Measurements from ENCODE around the gene DBR1. TPM values are rescaled to one million over a fixed set of nuclear protein-coding genes. Genes with fewer than 3 reads are reported as not detected.

Gene DBR1
- total and polyA plus RNA-seq, 2 donors from 2014 or later = 8.5 to 18.9 TPM

- H3K4me3 ChIP-seq (ENCODE audit: low read length in 3 of 3) = no peak overlapping the region
- H3K36me3 ChIP-seq (ENCODE audit: control insufficient read depth in 2 of 3, insufficient read depth in 3 of 3, low read length in 3 of 3) = no peaks in the 10 kb centered on the region
- FAIRE-seq (no peak), DNase-seq (no peak)
- H3K9me3 ChIP-seq (ENCODE audit: control insufficient read depth in 2 of 3, insufficient read depth in 1 of 3, low read length in 3 of 3) = no peaks in the 10 kb centered on the region
- no peak for TF ChIP-seq CTCF (IDR thresholded peaks at IDR 0.05; ENCODE audit: borderline replicate concordance, extremely low read depth, insufficient read depth)
- H3K9ac ChIP-seq (ENCODE audit: low read length in 3 of 3) = no peak overlapping the region
- intact Hi-C loops (cut with DNase I) = no loop called here
- H3K4me1 ChIP-seq (ENCODE audit: control insufficient read depth in 2 of 3, insufficient read depth in 2 of 3, low read depth in 1 of 3, low read length in 3 of 3) = peaks cover 0 to 6% (median 0%) of the 10 kb centered on the region in 3 donors
- no peaks in the 10 kb centered on the region for H3K27me3 ChIP-seq (ENCODE audit: control insufficient read depth, insufficient read depth, low read length)
- no peak overlapping the region for H3K27ac ChIP-seq (ENCODE audit: low read depth in 2 of 2, low read length in 2 of 2)
These were observed 28.4 kb upstream of the DBR1 start for GRCh38 chr3:138202945-138203701.

- intact Hi-C loops (cut with DNase I) = no loop called here
- Histone ChIP-seq H3K27ac (ENCODE audit: low read depth in 2 of 2, low read length in 2 of 2) (no peak overlapping the region), H3K36me3 (ENCODE audit: control insufficient read depth in 2 of 3, insufficient read depth in 3 of 3, low read length in 3 of 3) (no peaks in the 10 kb centered on the region), H3K9me3 (ENCODE audit: control insufficient read depth in 2 of 3, insufficient read depth in 1 of 3, low read length in 3 of 3) (no peaks in the 10 kb centered on the region), H3K9ac (ENCODE audit: low read length in 3 of 3) (no peak overlapping the region), H3K4me1 (ENCODE audit: control insufficient read depth in 2 of 3, insufficient read depth in 2 of 3, low read depth in 1 of 3, low read length in 3 of 3) (peaks cover 0 to 6% (median 0%) of the 10 kb centered on the region in 3 donors), H3K27me3 (ENCODE audit: control insufficient read depth, insufficient read depth, low read length) (no peaks in the 10 kb centered on the region), H3K4me3 (ENCODE audit: low read length in 3 of 3) (no peak overlapping the region)
- DNase-seq (no peak), FAIRE-seq (no peak)
- TF ChIP-seq CTCF (IDR thresholded peaks at IDR 0.05; ENCODE audit: borderline replicate concordance, extremely low read depth, insufficient read depth) = no peak
These were observed 25.7 kb upstream of the DBR1 start for GRCh38 chr3:138200424-138200823.

GRCh38 chr3:138199851-138200250 is 25.1 kb upstream of the DBR1 start:
- no peak overlapping the region for H3K27ac ChIP-seq (ENCODE audit: low read depth in 2 of 2, low read length in 2 of 2)
- H3K36me3 ChIP-seq (ENCODE audit: control insufficient read depth in 2 of 3, insufficient read depth in 3 of 3, low read length in 3 of 3) = no peaks in the 10 kb centered on the region
- FAIRE-seq (no peak), DNase-seq (no peak)
- H3K4me1 ChIP-seq (ENCODE audit: control insufficient read depth in 2 of 3, insufficient read depth in 2 of 3, low read depth in 1 of 3, low read length in 3 of 3) = peaks cover 0 to 6% (median 0%) of the 10 kb centered on the region in 3 donors
- no peak for TF ChIP-seq CTCF (IDR thresholded peaks at IDR 0.05; ENCODE audit: borderline replicate concordance, extremely low read depth, insufficient read depth)
- intact Hi-C loops (cut with DNase I) = no loop called here
- no peaks in the 10 kb centered on the region for H3K9me3 ChIP-seq (ENCODE audit: control insufficient read depth in 2 of 3, insufficient read depth in 1 of 3, low read length in 3 of 3)
- no peaks in the 10 kb centered on the region for H3K27me3 ChIP-seq (ENCODE audit: control insufficient read depth, insufficient read depth, low read length)
- H3K9ac ChIP-seq (ENCODE audit: low read length in 3 of 3) = no peak overlapping the region
- no peak overlapping the region for H3K4me3 ChIP-seq (ENCODE audit: low read length in 3 of 3)
